H9 (cell line): Measurements from ENCODE around the gene ITGB3. TPM values are rescaled to one million over a fixed set of nuclear protein-coding genes. Genes with fewer than 3 reads are reported as not detected.

Experiments
- DNase-seq: peaks from one replicate; pipeline ENCODE4 v3.0.0-alpha.2; 2017
- H2AFZ ChIP-seq: one replicate; pipeline ENCODE4 v1.6.1; 2013; ENCODE audit warnings: mild to moderate bottlenecking, low read length, control low read depth, moderate library complexity
- H2AK5ac ChIP-seq: 2 replicates; pipeline ENCODE4 v1.6.1; 2013; ENCODE audit warnings: low read length, control low read depth, mixed read lengths; ENCODE audit not compliant: insufficient read length
- H2BK120ac ChIP-seq: one replicate; pipeline ENCODE4 v1.6.1; 2013; ENCODE audit warnings: low read depth, mild to moderate bottlenecking, low read length, control low read depth, inconsistent platforms; ENCODE audit not compliant: poor library complexity, severe bottlenecking
- H2BK12ac ChIP-seq: 2 replicates; pipeline ENCODE4 v1.6.1; 2013; ENCODE audit warnings: low read length, control low read depth, mixed read lengths, low read depth; ENCODE audit not compliant: insufficient read length
- H2BK15ac ChIP-seq: 2 replicates; pipeline ENCODE4 v1.6.1; 2013; ENCODE audit warnings: low read depth, low read length, control low read depth
- H2BK20ac ChIP-seq: one replicate; pipeline ENCODE4 v1.6.1; 2013; ENCODE audit warnings: low read depth, mild to moderate bottlenecking, low read length, control low read depth, inconsistent platforms; ENCODE audit not compliant: poor library complexity, severe bottlenecking
- H2BK5ac ChIP-seq: 2 replicates; pipeline ENCODE4 v1.6.1; 2013; ENCODE audit warnings: low read length, control low read depth, mixed read lengths; ENCODE audit not compliant: insufficient read length
- H3K14ac ChIP-seq: 2 replicates; pipeline ENCODE4 v1.6.1; 2013; ENCODE audit warnings: low read length, control low read depth; ENCODE audit not compliant: insufficient read depth
- H3K18ac ChIP-seq: 2 replicates; pipeline ENCODE4 v1.6.1; 2013; ENCODE audit warnings: low read depth, mild to moderate bottlenecking, mixed read lengths, low read length, control low read depth; ENCODE audit not compliant: insufficient read length
- H3K23ac ChIP-seq: 2 replicates; pipeline ENCODE4 v1.6.1; 2013; ENCODE audit warnings: low read length, control low read depth, mixed read lengths, low read depth; ENCODE audit not compliant: insufficient read length
- H3K23me2 ChIP-seq: 2 replicates; pipeline ENCODE4 v1.6.1; 2013; ENCODE audit warnings: low read depth, mild to moderate bottlenecking, mixed read lengths, low read length, control low read depth; ENCODE audit not compliant: insufficient read length, poor library complexity, severe bottlenecking
- H3K27ac ChIP-seq: 2 replicates; pipeline ENCODE4 v1.5.1; 2013; ENCODE audit warnings: low read length, control low read depth, mixed read lengths, low read depth; ENCODE audit not compliant: insufficient read length
- H3K27me3 ChIP-seq: 2 replicates; pipeline ENCODE4 v1.6.1; 2013; ENCODE audit warnings: low read length, control low read depth, inconsistent platforms; ENCODE audit not compliant: insufficient read depth
- H3K4ac ChIP-seq: 2 replicates; pipeline ENCODE4 v1.6.1; 2013; ENCODE audit warnings: low read depth, mild to moderate bottlenecking, control low read depth, inconsistent platforms, low read length, moderate library complexity
- H3K4me1 ChIP-seq: 2 replicates; pipeline ENCODE4 v1.6.1; 2013; ENCODE audit warnings: low read length, control low read depth, inconsistent platforms; ENCODE audit not compliant: insufficient read depth
- H3K4me2 ChIP-seq: 2 replicates; pipeline ENCODE4 v1.6.1; 2013; ENCODE audit warnings: low read length, control low read depth, mixed read lengths; ENCODE audit not compliant: insufficient read length, insufficient read depth
- H3K56ac ChIP-seq: 2 replicates; pipeline ENCODE4 v1.6.1; 2013; ENCODE audit warnings: low read depth, mild to moderate bottlenecking, mixed read lengths, low read length, control low read depth; ENCODE audit not compliant: insufficient read length
- H3K79me1 ChIP-seq: 2 replicates; pipeline ENCODE4 v1.6.1; 2013; ENCODE audit warnings: low read depth, mild to moderate bottlenecking, moderate library complexity, low read length, control low read depth, inconsistent platforms; ENCODE audit not compliant: insufficient read depth, poor library complexity, severe bottlenecking
- H3K79me2 ChIP-seq: 2 replicates; pipeline ENCODE4 v1.6.1; 2013; ENCODE audit warnings: low read length, control low read depth, inconsistent platforms; ENCODE audit not compliant: insufficient read depth
- H3K9ac ChIP-seq: 2 replicates; pipeline ENCODE4 v1.6.1; 2013; ENCODE audit warnings: low read length, control low read depth, mixed read lengths; ENCODE audit not compliant: insufficient read length; ENCODE audit errors: extremely low read depth
- H3K9me3 ChIP-seq: one replicate; pipeline ENCODE4 v1.6.1; 2013; ENCODE audit warnings: low read depth, low read length, inconsistent platforms; ENCODE audit not compliant: control insufficient read depth
- H3T11ph ChIP-seq: one replicate; pipeline ENCODE4 v1.6.1; 2013; ENCODE audit warnings: mild to moderate bottlenecking, low read length, control low read depth, inconsistent platforms
- H4K20me1 ChIP-seq: one replicate; pipeline ENCODE4 v1.6.1; 2013; ENCODE audit not compliant: control insufficient read depth, insufficient read length, insufficient read depth
- H4K5ac ChIP-seq: 2 replicates; pipeline ENCODE4 v1.6.1; 2013; ENCODE audit warnings: low read depth, mild to moderate bottlenecking, mixed read lengths, low read length, control low read depth; ENCODE audit not compliant: insufficient read length
- H4K8ac ChIP-seq: replicated peaks from 2 replicates; pipeline ENCODE4 v1.6.1; 2013; ENCODE audit warnings: low read length, control low read depth, mixed read lengths, low read depth; ENCODE audit not compliant: insufficient read length
- H4K91ac ChIP-seq: 2 replicates; pipeline ENCODE4 v1.6.1; 2013; ENCODE audit warnings: low read depth, mild to moderate bottlenecking, moderate library complexity, mixed read lengths, low read length, control low read depth; ENCODE audit not compliant: insufficient read length
- H3K27ac Mint-ChIP-seq, 3 experiments: 2 replicates in 2 of 3; 3 replicates in 1 of 3; pipeline ENCODE4 v1.8.0; 2020 to 2021; ENCODE audit warnings: mixed read lengths in 3 of 3, mild to moderate bottlenecking in 1 of 3, moderate library complexity in 1 of 3
- H3K27me3 Mint-ChIP-seq: 2 replicates; pipeline ENCODE4 v1.8.0; 2021; ENCODE audit warnings: low read depth, mild to moderate bottlenecking, moderate library complexity, mixed read lengths
- H3K36me3 Mint-ChIP-seq, 3 experiments: 2 replicates in 2 of 3; 3 replicates in 1 of 3; pipeline ENCODE4 v1.8.0; 2020 to 2021; ENCODE audit warnings: low read depth in 3 of 3, mixed read lengths in 3 of 3; ENCODE audit not compliant: insufficient read depth in 1 of 3
- H3K4me1 Mint-ChIP-seq, 2 experiments: 2 replicates each; pipeline ENCODE4 v1.8.0; 2020; ENCODE audit warnings: mixed read lengths in 2 of 2
- H3K4me3 Mint-ChIP-seq, 2 experiments: 2 replicates in 1 of 2; 3 replicates in 1 of 2; pipeline ENCODE4 v1.8.0; 2020 to 2021; ENCODE audit warnings: mild to moderate bottlenecking in 2 of 2, mixed read lengths in 2 of 2, moderate library complexity in 1 of 2
- H3K9me3 Mint-ChIP-seq, 2 experiments: 2 replicates in 1 of 2; 3 replicates in 1 of 2; pipeline ENCODE4 v1.8.0; 2020; ENCODE audit warnings: mild to moderate bottlenecking in 2 of 2, mixed read lengths in 2 of 2, moderate library complexity in 1 of 2
- WGBS: extraction: QIAGEN DNeasy Blood & Tissue Kit; methylation state at CpG from one replicate; pipeline ENCODE4 v1.1.7; 2013; ENCODE audit warnings: missing lambda C conversion rate, low lambda C conversion rate, mixed read lengths; ENCODE audit not compliant: insufficient read length; ENCODE audit errors: extremely low coverage; 5-methylcytosine and 5-hydroxymethylcytosine counted together
- total RNA-seq: library from RNA; stranded (reverse); gene quantifications from 2 replicates; pipeline ENCODE4 v1.2.1, GENCODE V29; 2021
- TF ChIP-seq, protein P1 (sequence below): fragments of 200-600 bp; sonication (generic); conservative IDR thresholded peaks from 3 replicates; pipeline ENCODE4 v1.8.0; 2021; ENCODE audit warnings: antibody characterized with exemption, mild to moderate bottlenecking

Gene ITGB3
- total RNA-seq, 1 experiment from 2014 or later: not detected

DNA sequence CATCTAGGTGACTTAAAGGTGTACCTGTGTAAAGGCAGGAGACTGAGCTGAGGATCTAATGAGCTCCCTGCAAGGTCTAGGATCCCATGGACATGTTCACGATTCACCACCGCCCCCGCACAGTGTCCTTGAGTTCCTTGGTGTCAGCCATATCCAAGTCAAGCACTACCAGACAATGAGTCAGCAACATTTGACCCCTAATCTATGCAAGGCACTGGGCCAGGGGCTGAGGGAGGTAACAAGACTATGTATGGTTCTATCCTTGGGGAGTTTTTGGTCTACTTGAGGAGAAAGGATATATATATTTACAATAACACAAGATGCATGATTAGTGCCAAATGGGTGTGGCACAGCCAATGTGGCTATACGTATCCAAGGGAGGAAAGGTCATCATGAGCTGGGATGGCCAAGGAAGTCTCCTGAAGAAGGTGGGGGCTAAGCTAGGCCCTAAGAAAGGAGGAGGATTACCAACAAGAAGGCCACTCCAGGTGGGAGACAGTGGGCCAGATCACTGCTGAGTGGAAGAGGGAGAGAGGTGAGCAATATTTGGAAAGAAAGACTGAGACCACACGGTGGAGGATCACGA, 35.0 kb downstream of the ITGB3 start:
- Histone ChIP-seq H2AFZ (no peak overlapping the region), H2BK5ac (no peak overlapping the region), H4K5ac (no peak overlapping the region), H2BK15ac (no peak overlapping the region), H3K79me1 (no peaks in the 10 kb centered on the region), H3K4me1 (no peaks in the 10 kb centered on the region), H3K18ac (no peak overlapping the region), H3K23ac (no peak overlapping the region), H2BK120ac (no peak overlapping the region), H3K4ac (no peak overlapping the region), H2BK12ac (no peak overlapping the region), H3K79me2 (no peaks in the 10 kb centered on the region), H2BK20ac (no peak overlapping the region), H3K23me2 (no peaks in the 10 kb centered on the region), H4K91ac (no peak overlapping the region), H3K14ac (no peak overlapping the region), H3K27me3 (no peaks in the 10 kb centered on the region), H3K27ac (no peak overlapping the region), H3K9me3 (no peaks in the 10 kb centered on the region), H3K9ac (no peak overlapping the region), H4K20me1 (no peaks in the 10 kb centered on the region), H3K4me2 (no peak overlapping the region), H4K8ac (no peak overlapping the region), H3K56ac (no peak overlapping the region), H2AK5ac (no peak overlapping the region), H3T11ph (no peak overlapping the region)
- no CpG with 5 or more reads among the region's 6 CpGs for WGBS
- no peak overlapping the region for H3K4me3 Mint-ChIP-seq
- H3K27ac Mint-ChIP-seq: peak overlapping the region in 1 of 3 experiments; percentile 5; a peak in 2 of 7 replicates
- peaks cover 10 to 13% of the 10 kb centered on the region in 2 experiments for H3K4me1 Mint-ChIP-seq
- H3K9me3 Mint-ChIP-seq: no peaks in the 10 kb centered on the region
- no peaks in the 10 kb centered on the region; a peak in 1 of 7 replicates for H3K36me3 Mint-ChIP-seq
- TF ChIP-seq, protein P1, sequence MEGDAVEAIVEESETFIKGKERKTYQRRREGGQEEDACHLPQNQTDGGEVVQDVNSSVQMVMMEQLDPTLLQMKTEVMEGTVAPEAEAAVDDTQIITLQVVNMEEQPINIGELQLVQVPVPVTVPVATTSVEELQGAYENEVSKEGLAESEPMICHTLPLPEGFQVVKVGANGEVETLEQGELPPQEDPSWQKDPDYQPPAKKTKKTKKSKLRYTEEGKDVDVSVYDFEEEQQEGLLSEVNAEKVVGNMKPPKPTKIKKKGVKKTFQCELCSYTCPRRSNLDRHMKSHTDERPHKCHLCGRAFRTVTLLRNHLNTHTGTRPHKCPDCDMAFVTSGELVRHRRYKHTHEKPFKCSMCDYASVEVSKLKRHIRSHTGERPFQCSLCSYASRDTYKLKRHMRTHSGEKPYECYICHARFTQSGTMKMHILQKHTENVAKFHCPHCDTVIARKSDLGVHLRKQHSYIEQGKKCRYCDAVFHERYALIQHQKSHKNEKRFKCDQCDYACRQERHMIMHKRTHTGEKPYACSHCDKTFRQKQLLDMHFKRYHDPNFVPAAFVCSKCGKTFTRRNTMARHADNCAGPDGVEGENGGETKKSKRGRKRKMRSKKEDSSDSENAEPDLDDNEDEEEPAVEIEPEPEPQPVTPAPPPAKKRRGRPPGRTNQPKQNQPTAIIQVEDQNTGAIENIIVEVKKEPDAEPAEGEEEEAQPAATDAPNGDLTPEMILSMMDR: no peak
- no peak for DNase-seq
- peaks cover 6% of the 10 kb centered on the region; the same call in 1 of the 2 replicates for H3K27me3 Mint-ChIP-seq
